Measurements from ENCODE around the gene SGMS1. TPM values are rescaled to one million over a fixed set of nuclear protein-coding genes. Genes with fewer than 3 reads are reported as not detected.
A peak's percentile ranks its signal among the peaks of the same experiment; 100 is the strongest.

The SGMS1 gene
- total RNA-seq, 1 donor from 2014 or later = 25.6 TPM

- FAIRE-seq (peak; percentile 34), DNase-seq (ENCODE audit: low read depth) (peak; percentile 86)
- H2AFZ ChIP-seq (ENCODE audit: low read depth, low read length) = no peak overlapping the region
- peak overlapping the region; percentile 41 for H3K4me2 ChIP-seq (ENCODE audit: low read length)
- no peaks in the 10 kb centered on the region for H3K79me2 ChIP-seq (ENCODE audit: insufficient read depth, low read length)
- no peak overlapping the region for H3K4me3 ChIP-seq (ENCODE audit: insufficient read depth, low read depth, low read length)
- Mint-ChIP-seq H3K27ac (ENCODE audit: unreplicated experiment) (no peak overlapping the region), H3K4me3 (ENCODE audit: unreplicated experiment) (no peak overlapping the region), H3K27me3 (ENCODE audit: low read depth, unreplicated experiment) (no peaks in the 10 kb centered on the region), H3K4me1 (ENCODE audit: low read depth, unreplicated experiment) (peaks cover 20% of the 10 kb centered on the region), H3K36me3 (ENCODE audit: low read depth, unreplicated experiment) (no peaks in the 10 kb centered on the region), H3K9me3 (ENCODE audit: unreplicated experiment) (no peaks in the 10 kb centered on the region)
- TF ChIP-seq CTCF (IDR thresholded peaks at IDR 0.05; ENCODE audit: insufficient read depth, low read depth, low read length) (no peak), EZH2 (IDR thresholded peaks at IDR 0.05; ENCODE audit: insufficient read depth, low read length) (no peak)
- H3K9me3 ChIP-seq (ENCODE audit: insufficient read depth, low read depth, low read length) = no peaks in the 10 kb centered on the region
- peaks cover 17% of the 10 kb centered on the region for H3K4me1 ChIP-seq (ENCODE audit: insufficient read depth, low read length)
- H3K27me3 ChIP-seq (ENCODE audit: insufficient read depth, low read length) = no peaks in the 10 kb centered on the region
- no peaks in the 10 kb centered on the region for H4K20me1 ChIP-seq (ENCODE audit: insufficient read depth, low read length)
- H3K36me3 ChIP-seq (ENCODE audit: insufficient read depth, low read length) = no peaks in the 10 kb centered on the region
- no peak overlapping the region for H3K27ac ChIP-seq (ENCODE audit: low read depth, low read length)
- H3K9ac ChIP-seq (ENCODE audit: low read length) = no peak overlapping the region
Measured at GRCh38 chr10:50470798-50471582, 152.8 kb downstream of the SGMS1 start.

GRCh38 chr10:50470345-50470744 lies 153.4 kb downstream of the SGMS1 start:
- H3K27ac Mint-ChIP-seq (ENCODE audit: unreplicated experiment) = no peak overlapping the region
- H3K27me3 Mint-ChIP-seq (ENCODE audit: low read depth, unreplicated experiment) = no peaks in the 10 kb centered on the region
- Histone ChIP-seq H3K4me2 (ENCODE audit: low read length) (peak overlapping the region; percentile 41), H3K27ac (ENCODE audit: low read depth, low read length) (no peak overlapping the region), H3K27me3 (ENCODE audit: insufficient read depth, low read length) (no peaks in the 10 kb centered on the region), H3K9me3 (ENCODE audit: insufficient read depth, low read depth, low read length) (no peaks in the 10 kb centered on the region), H3K79me2 (ENCODE audit: insufficient read depth, low read length) (no peaks in the 10 kb centered on the region), H4K20me1 (ENCODE audit: insufficient read depth, low read length) (no peaks in the 10 kb centered on the region), H3K9ac (ENCODE audit: low read length) (no peak overlapping the region), H3K4me1 (ENCODE audit: insufficient read depth, low read length) (peaks cover 17% of the 10 kb centered on the region), H3K36me3 (ENCODE audit: insufficient read depth, low read length) (no peaks in the 10 kb centered on the region), H3K4me3 (ENCODE audit: insufficient read depth, low read depth, low read length) (no peak overlapping the region), H2AFZ (ENCODE audit: low read depth, low read length) (no peak overlapping the region)
- DNase-seq (ENCODE audit: low read depth) = no peak
- H3K4me1 Mint-ChIP-seq (ENCODE audit: low read depth, unreplicated experiment) = peaks cover 20% of the 10 kb centered on the region
- H3K4me3 Mint-ChIP-seq (ENCODE audit: unreplicated experiment) = no peak overlapping the region
- H3K36me3 Mint-ChIP-seq (ENCODE audit: low read depth, unreplicated experiment) = no peaks in the 10 kb centered on the region
- FAIRE-seq = no peak
- TF ChIP-seq CTCF (IDR thresholded peaks at IDR 0.05; ENCODE audit: insufficient read depth, low read depth, low read length) = no peak
- no peak for TF ChIP-seq EZH2 (IDR thresholded peaks at IDR 0.05; ENCODE audit: insufficient read depth, low read length)
- no peaks in the 10 kb centered on the region for H3K9me3 Mint-ChIP-seq (ENCODE audit: unreplicated experiment)

GRCh38 chr10:50469778-50470193 lies 154.0 kb downstream of the SGMS1 start:
- no peak overlapping the region for H3K4me3 ChIP-seq (ENCODE audit: insufficient read depth, low read depth, low read length)
- H4K20me1 ChIP-seq (ENCODE audit: insufficient read depth, low read length) = no peaks in the 10 kb centered on the region
- H3K9me3 Mint-ChIP-seq (ENCODE audit: unreplicated experiment) = no peaks in the 10 kb centered on the region
- no peak overlapping the region for H3K4me3 Mint-ChIP-seq (ENCODE audit: unreplicated experiment)
- no peak for FAIRE-seq
- H3K27ac Mint-ChIP-seq (ENCODE audit: unreplicated experiment) = no peak overlapping the region
- no peaks in the 10 kb centered on the region for H3K27me3 ChIP-seq (ENCODE audit: insufficient read depth, low read length)
- H3K4me2 ChIP-seq (ENCODE audit: low read length) = peak overlapping the region; percentile 26
- H3K36me3 Mint-ChIP-seq (ENCODE audit: low read depth, unreplicated experiment) = no peaks in the 10 kb centered on the region
- TF ChIP-seq EZH2 (IDR thresholded peaks at IDR 0.05; ENCODE audit: insufficient read depth, low read length) (no peak), CTCF (IDR thresholded peaks at IDR 0.05; ENCODE audit: insufficient read depth, low read depth, low read length) (no peak)
- no peaks in the 10 kb centered on the region for H3K27me3 Mint-ChIP-seq (ENCODE audit: low read depth, unreplicated experiment)
- H3K36me3 ChIP-seq (ENCODE audit: insufficient read depth, low read length) = no peaks in the 10 kb centered on the region
- no peak overlapping the region for H3K9ac ChIP-seq (ENCODE audit: low read length)
- peaks cover 20% of the 10 kb centered on the region for H3K4me1 Mint-ChIP-seq (ENCODE audit: low read depth, unreplicated experiment)
- H3K4me1 ChIP-seq (ENCODE audit: insufficient read depth, low read length) = peaks cover 17% of the 10 kb centered on the region
- no peak overlapping the region for H2AFZ ChIP-seq (ENCODE audit: low read depth, low read length)
- no peaks in the 10 kb centered on the region for H3K79me2 ChIP-seq (ENCODE audit: insufficient read depth, low read length)
- H3K27ac ChIP-seq (ENCODE audit: low read depth, low read length) = no peak overlapping the region
- no peaks in the 10 kb centered on the region for H3K9me3 ChIP-seq (ENCODE audit: insufficient read depth, low read depth, low read length)
- DNase-seq (ENCODE audit: low read depth) = no peak
